Ecto neural progenitor cell (in vitro differentiated cells): ENCODE data around the gene BIRC5.
A peak's percentile ranks its signal among the peaks of the same experiment; 100 is the strongest.

Experiments used
- DNase-seq: peaks from one replicate; pipeline ENCODE4 v3.0.0-alpha.2; 2018; ENCODE audit warnings: low spot score

Gene BIRC5

DNA sequence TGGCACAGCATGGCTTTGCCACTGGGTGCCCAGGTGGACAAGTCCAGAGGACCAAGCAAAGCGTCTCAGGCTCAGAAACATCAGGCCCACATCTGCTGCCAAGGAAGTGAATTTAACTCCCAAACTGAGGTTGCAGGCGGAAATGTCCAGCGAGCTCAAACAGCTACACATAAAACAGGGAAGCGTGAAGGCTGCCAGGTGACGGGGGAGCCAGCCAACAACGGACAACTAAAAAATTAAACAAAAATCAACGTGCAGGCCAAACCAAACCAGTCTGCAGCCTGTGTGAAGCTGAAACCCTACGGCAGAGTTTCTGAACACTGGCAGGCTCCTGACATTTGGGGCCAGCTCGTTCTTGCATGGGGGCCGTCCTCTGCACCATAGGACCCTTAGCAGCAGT is 29.7 kb upstream of the BIRC5 start:
- DNase-seq: no peak

DNA sequence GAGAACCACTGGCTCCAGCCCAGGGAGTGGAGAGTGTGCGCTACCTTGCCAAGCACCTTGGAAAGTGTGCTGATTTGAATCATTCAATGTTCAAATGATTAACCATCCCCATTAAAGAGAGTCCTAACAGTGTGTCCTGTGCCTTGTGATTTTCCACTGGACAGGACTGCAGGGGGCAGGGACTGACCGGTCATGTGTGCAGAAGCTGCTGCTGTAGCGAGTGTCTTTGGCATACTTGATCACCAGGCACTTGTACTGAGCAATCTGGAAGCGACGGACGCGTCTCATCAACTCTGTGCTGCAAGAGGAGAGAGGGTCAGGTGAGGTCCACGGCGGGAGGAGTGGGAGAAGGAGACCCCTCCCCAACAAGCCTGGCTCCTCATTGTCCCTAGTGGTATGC is 29.2 kb upstream of the BIRC5 start:
- no peak for DNase-seq

DNA sequence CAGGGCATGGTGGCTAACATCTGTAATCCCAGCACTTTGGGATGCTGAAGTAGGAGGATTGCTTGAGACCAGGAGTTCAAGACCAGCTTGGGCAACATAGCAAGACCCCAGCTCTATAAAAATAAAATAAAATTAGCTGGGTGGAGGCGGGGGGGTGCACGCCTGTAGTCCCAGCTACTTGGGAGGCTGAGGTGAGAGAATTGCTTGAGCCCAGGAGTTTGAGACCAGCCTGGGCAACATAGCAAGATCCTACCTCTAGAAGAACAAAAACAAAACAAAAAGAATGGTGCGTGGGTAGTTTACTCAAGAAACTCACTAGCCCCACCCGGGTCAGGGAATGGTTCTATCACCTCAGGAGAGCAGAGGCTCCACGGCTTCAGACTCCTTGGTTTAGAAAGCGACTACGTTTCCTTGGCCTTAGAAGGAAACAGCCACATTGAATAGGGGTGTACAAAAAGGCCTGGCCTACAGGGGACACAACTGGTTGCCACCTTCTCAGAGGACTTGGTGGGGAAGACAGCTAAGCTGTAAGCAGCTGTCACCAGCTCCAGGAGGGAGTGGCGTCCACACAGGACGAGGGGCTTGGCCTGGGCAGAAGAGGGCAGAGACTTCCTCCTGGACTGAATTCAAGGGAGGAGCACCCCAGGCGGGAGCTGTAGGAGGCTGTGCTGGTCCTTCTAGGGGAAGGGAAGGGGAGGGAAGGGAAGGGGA is 27.9 kb upstream of the BIRC5 start:
- no peak for DNase-seq

DNA sequence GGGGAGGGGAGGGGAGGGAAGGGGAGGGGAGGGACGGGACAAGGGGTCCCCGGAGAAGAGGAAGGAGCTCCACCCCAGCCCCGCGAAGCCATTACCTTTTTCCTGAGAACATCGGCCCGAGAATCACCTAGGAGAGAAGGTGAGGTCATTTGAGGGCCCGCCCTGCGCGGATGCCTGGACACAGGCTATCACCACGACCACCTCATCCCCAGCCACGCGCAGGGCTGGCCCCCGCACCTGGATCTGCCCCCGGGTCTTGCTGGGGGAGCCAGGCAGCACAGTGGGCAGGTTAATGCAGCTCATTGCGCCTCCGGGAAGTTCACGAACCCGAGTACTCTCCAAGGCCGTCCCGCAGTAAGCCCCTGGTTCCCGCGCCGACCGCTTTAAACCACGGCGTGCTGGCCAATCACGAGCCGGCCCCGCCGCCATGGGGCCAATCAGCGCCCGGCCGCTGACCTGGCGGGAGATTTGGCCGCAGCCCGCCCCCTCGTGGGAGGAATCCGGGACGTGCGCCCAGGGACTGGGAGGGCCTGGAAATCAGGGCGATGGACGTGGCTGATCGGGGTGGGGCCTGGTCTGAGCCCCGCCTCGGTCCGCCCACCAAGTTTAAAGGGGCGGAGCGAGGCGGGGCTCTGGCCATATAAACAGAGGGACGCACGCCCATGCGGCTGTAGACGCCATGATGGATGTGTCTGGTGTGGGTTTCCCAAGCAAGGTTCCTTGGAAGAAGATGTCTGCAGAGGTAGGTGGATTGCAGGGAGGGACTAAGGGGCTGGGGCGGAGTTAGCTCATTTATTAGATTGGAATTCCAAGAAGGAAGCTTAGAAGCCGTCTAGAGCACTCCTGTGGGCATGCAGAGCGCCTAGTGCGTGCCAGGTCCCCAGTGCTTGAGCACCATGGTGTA is 27.1 kb upstream of the BIRC5 start, which contains the start of the genes AFMID and TK1:
Gene AFMID (plus strand): TSS at position 671 of the 904 bp plus-strand sequence. CDS start 9 bp downstream, at position 680.
Gene TK1 (minus strand): TSS at position 361 of the 904 bp plus-strand sequence. CDS start 58 bp downstream, at position 303.
- peak; percentile 100 for DNase-seq

DNA sequence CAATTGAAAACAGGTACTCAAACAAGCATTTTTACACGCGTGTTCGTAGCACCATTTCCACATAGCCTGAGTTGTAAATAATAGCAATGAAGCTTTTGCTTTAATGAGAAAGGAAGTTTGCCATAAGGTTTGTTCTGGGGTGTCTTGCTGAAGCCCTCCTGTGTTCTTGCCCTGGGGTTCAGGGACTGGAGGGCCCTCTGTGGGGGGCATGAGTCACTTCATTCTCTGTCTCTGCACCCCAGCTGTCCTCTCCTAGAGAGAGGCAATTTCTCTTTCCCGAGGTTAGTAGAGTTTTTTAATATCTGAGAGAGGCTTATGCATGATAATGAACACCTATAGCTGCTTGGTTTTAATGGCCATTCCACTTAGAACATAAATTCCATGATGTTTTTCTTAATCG is 17.3 kb upstream of the BIRC5 start:
- DNase-seq: no peak

DNA sequence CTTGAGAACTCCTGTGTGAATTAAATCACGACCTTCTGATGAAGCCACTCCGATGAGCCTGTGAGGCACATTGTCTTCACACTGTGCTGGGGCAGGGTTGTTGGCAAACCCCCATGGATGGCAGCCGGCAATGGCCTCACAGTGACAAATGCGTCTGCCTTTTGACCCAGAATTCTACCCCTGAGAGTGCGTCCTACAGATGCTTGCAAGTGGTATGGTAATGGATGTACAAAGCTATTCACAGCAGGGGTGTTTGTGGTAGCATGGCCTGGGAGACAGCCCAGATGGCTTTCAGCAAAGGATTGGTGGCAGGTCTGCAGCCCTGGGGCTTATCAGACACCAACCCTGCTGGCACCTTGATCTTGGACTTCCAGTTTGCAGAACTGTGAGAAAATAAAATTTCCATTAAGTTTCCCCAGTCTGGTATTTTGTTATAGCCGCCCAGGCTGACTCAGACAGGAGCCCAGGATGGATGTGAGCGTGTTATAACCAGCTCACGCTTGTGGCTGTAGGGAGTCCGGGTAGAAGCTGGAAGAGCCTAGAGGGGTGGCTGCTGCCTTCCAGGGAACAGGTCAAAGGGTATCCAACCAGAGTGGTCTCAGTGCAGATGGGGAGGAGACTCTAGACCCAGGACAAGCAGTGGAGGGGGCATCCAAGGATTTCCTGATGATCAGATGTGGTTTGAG is 16.8 kb upstream of the BIRC5 start:
- DNase-seq: no peak

DNA sequence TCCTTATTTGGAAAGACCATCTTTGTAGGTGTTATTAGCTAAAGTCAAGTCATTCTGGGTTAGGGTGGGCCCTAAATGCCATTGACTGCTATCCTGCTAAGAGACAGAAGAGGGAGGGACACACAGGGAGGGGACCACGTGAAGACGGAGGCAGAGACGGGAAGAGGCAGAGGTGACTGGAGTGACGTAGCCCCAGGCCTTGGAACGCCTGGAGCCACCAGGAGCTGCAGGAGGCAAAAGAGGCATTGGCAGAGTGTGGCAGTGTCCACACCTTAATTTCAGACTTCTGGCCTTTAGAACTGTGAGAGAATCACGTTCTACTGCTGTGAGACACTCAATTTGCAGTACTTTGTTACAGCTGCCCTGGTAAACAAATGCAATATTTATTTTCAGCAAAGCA is 13.6 kb upstream of the BIRC5 start:
- no peak for DNase-seq

DNA sequence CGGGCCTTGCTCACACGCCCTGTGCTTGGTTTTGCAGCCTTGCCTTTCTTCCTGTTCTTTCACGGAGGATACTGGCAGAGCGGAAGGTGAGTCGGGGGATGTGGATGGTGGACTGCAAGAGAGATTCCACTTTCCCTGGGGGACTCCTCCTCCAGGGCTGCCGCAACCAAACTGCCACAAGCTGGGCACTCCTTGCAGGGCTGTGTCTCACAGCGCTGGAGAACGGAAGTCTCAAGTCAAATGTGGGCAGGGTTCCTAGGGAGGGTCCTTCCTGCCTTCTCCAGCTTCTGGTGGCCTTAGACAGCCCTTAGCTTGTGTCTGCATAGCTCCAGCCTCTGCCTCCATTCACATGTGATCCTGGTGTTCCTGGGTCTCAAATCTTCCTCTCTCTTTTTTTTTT is 11.4 kb upstream of the BIRC5 start:
- no peak for DNase-seq

DNA sequence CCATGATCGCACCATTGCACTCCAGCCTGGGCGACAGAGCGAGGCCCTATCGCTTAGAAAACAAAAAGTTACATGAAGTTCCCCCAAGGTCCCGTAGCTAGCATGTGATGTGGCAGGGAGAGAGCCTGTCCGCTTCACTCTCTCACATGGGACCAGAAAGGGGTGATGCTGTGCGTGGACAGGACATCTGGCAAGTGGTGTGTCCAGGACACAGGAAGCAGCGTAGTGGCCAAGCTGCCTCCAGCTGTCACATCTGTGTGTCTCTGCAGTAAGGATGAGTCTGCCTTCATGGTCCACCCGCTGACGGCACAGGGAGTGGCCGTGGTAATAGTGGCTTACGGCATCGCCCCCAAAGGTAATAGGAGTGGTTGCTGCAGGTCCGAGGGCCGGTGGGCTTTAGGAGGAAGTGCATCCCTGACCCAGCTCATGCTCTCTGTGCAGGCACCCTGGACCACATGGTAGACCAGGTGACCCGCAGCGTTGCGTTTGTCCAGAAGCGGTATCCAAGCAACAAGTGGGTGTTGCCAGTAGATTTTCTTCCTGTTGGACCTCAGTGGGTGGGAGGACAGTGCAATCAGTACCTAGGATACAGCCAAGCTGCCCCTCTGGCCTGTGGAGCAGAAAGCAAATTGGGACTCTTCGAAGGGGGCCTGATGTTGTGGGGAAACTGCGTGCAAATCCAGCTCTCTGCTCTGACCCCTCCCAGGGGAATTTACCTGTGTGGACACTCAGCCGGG is 9.5 kb upstream of the BIRC5 start:
- DNase-seq: no peak

DNA sequence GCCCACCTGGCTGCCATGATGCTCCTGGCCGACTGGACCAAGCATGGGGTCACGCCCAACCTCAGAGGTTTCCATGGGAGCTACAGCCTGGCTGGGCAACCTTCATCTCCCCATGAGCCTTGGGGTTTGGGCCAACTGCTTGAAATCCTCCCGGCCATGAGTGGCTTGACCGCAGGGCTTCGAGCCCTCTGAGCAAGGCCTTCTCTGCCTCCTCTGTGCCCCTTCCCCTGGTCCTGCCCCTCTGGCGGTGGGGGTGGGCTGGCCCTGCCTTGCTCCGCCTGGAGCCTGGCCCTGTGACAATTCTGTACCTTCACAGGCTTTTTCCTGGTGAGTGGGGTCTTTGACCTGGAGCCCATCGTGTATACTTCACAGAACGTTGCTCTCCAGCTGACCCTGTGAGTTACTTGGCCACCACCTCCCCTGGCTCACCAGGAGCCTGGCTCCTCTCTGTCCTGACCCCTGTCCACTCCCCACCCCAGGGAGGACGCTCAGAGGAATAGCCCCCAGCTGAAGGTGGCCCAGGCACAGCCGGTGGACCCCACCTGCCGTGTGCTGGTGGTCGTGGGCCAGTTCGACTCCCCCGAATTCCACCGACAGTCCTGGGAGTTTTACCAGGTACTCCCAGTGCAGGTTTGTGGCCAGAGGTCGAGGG is 8.8 kb upstream of the BIRC5 start:
- DNase-seq: no peak

DNA sequence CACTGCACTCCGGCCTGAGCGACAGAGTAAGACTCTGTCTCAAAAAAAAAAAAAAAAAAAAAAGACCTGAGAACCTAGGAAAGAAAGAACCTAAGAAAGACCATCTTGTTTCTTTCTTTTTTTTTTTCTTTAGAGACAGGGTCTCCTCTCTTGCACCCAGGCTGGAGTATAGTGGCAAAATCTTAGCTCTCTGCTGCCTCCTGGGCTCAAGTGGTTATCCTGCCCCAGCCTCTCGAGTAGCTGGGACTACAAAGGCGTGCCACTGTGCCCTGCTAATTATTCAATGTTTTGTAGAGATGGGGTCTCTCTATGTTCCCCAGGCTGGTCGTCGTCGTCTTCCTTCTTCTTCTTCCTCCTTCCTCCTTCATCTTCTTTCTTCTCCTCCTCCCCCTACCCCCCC is 7.8 kb upstream of the BIRC5 start:
- no peak for DNase-seq

DNA sequence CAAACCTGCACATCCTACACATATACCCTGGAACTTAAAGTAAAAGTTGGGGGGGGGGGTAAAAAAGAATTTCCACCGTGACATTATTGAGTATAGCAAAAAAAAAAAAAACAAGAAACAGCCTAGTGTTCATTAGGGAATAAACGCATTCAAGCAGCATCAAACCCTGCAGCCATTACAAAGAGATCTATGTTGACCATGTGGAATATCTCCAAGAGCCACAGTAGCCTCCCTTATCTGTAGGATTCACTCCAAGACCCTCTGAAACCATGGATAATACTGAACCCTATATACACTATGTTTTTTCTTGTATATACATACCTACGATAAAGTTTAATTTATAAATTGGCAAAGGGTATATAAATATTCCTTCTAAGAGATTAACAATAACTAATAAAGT is 5.6 kb upstream of the BIRC5 start:
- no peak for DNase-seq

DNA sequence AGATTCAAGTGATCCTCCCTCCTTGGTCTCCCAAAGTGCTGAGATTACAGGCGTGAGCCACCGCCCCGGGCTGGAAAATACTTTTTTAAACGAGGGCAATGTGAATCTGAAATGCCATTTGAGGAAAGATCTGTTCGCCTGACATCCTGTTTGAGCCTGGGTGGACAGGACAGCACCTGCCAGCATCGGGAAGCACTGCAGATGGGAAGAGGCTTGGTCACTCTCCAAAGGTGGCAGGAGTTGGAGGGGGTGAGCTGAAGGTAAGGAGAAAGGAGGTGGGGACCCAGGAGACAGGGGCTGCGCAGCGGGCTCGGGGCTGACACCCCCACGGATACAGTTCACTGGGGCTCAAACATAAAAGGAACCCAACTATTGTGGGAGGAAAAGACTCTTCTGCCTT is 3.9 kb upstream of the BIRC5 start:
- no peak for DNase-seq

DNA sequence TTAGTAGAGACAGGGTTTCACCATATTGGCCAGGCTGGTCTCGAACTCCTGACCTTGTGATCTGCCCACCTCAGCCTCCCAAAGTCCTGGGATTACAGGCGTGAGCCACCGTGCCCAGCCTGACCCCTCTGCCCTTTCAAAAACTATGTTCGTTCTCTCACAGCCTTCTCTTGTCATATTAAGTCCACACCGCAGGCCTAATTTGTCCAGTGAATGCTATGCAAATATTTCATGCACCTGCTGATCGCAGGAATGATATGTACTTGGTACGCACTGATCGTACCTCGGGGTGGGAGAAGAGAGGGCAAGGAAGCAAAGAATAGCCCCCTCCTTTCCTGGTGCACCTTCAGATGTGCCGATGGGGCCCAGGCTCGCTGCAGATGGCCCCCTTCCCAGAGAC is 3.0 kb upstream of the BIRC5 start:
- no peak for DNase-seq

DNA sequence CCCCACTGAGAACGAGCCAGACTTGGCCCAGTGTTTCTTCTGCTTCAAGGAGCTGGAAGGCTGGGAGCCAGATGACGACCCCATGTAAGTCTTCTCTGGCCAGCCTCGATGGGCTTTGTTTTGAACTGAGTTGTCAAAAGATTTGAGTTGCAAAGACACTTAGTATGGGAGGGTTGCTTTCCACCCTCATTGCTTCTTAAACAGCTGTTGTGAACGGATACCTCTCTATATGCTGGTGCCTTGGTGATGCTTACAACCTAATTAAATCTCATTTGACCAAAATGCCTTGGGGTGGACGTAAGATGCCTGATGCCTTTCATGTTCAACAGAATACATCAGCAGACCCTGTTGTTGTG is 631 bp downstream of the BIRC5 start:
- DNase-seq: no peak

DNA sequence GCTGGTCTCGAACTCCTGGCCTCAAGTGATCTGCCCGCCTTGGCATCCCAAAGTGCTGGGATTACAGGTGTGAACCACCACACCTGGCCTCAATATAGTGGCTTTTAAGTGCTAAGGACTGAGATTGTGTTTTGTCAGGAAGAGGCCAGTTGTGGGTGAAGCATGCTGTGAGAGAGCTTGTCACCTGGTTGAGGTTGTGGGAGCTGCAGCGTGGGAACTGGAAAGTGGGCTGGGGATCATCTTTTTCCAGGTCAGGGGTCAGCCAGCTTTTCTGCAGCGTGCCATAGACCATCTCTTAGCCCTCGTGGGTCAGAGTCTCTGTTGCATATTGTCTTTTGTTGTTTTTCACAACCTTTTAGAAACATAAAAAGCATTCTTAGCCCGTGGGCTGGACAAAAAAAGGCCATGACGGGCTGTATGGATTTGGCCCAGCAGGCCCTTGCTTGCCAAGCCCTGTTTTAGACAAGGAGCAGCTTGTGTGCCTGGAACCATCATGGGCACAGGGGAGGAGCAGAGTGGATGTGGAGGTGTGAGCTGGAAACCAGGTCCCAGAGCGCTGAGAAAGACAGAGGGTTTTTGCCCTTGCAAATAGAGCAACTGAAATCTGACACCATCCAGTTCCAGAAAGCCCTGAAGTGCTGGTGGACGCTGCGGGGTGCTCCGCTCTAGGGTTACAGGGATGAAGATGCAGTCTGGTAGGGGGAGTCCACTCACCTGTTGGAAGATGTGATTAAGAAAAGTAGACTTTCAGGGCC is 5.5 kb downstream of the BIRC5 start:
- DNase-seq: no peak

DNA sequence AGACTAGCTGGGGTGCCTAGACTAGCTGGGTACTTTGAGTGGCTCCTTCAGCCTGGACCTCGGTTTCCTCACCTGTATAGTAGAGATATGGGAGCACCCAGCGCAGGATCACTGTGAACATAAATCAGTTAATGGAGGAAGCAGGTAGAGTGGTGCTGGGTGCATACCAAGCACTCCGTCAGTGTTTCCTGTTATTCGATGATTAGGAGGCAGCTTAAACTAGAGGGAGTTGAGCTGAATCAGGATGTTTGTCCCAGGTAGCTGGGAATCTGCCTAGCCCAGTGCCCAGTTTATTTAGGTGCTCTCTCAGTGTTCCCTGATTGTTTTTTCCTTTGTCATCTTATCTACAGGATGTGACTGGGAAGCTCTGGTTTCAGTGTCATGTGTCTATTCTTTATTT is 9.0 kb downstream of the BIRC5 start:
- DNase-seq: no peak

DNA sequence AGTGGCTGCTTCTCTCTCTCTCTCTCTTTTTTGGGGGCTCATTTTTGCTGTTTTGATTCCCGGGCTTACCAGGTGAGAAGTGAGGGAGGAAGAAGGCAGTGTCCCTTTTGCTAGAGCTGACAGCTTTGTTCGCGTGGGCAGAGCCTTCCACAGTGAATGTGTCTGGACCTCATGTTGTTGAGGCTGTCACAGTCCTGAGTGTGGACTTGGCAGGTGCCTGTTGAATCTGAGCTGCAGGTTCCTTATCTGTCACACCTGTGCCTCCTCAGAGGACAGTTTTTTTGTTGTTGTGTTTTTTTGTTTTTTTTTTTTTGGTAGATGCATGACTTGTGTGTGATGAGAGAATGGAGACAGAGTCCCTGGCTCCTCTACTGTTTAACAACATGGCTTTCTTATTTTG is 9.7 kb downstream of the BIRC5 start:
- no peak for DNase-seq

DNA sequence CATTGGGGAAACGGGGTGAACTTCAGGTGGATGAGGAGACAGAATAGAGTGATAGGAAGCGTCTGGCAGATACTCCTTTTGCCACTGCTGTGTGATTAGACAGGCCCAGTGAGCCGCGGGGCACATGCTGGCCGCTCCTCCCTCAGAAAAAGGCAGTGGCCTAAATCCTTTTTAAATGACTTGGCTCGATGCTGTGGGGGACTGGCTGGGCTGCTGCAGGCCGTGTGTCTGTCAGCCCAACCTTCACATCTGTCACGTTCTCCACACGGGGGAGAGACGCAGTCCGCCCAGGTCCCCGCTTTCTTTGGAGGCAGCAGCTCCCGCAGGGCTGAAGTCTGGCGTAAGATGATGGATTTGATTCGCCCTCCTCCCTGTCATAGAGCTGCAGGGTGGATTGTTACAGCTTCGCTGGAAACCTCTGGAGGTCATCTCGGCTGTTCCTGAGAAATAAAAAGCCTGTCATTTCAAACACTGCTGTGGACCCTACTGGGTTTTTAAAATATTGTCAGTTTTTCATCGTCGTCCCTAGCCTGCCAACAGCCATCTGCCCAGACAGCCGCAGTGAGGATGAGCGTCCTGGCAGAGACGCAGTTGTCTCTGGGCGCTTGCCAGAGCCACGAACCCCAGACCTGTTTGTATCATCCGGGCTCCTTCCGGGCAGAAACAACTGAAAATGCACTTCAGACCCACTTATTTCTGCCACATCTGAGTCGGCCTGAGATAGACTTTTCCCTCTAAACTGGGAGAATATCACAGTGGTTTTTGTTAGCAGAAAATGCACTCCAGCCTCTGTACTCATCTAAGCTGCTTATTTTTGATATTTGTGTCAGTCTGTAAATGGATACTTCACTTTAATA is 10.4 kb downstream of the BIRC5 start:
- DNase-seq: no peak
